Right forelimb (tissue), 1 donor: Measurements from ENCODE around the gene ARID1B.
A peak's percentile ranks its signal among the peaks of the same experiment; 100 is the strongest.
"Not testable (repeated sequence)": the region's sequence is repeated elsewhere in the genome, so short reads cannot be mapped to it uniquely, and the experiment has no call there.

Source experiments
- DNase-seq: peaks from one replicate; pipeline ENCODE4 v3.0.0-alpha.2; 2018

The ARID1B gene

GRCh38 chr6:157147054-157148026 lies 370.2 kb downstream of the ARID1B start:
- not testable (repeated sequence) for DNase-seq

- DNase-seq = peak; percentile 81
Measured at GRCh38 chr6:157148391-157149323, 371.5 kb downstream of the ARID1B start.

GRCh38 chr6:157150076-157150475 lies 372.9 kb downstream of the ARID1B start:
- DNase-seq = no peak

GRCh38 chr6:157151029-157151428 lies 373.9 kb downstream of the ARID1B start:
- DNase-seq = no peak

GRCh38 chr6:157151989-157152388 lies 374.8 kb downstream of the ARID1B start:
- DNase-seq = no peak

- DNase-seq = no peak
Measured at GRCh38 chr6:157152556-157152955, 375.4 kb downstream of the ARID1B start.

GRCh38 chr6:157155804-157156203 lies 378.6 kb downstream of the ARID1B start:
- DNase-seq = no peak

GRCh38 chr6:157157258-157157657 lies 380.1 kb downstream of the ARID1B start:
- DNase-seq = no peak

GRCh38 chr6:157158456-157158855 lies 381.3 kb downstream of the ARID1B start:
- no peak for DNase-seq

- DNase-seq = no peak
Measured at GRCh38 chr6:157158897-157159296, 381.7 kb downstream of the ARID1B start.

- DNase-seq = no peak
Measured at GRCh38 chr6:157159348-157159747, 382.2 kb downstream of the ARID1B start.

GRCh38 chr6:157161912-157162311 lies 384.7 kb downstream of the ARID1B start:
- no peak for DNase-seq

GRCh38 chr6:157162766-157163433 lies 385.7 kb downstream of the ARID1B start:
- DNase-seq = no peak

- no peak for DNase-seq
Measured at GRCh38 chr6:157163434-157164159, 386.4 kb downstream of the ARID1B start.

GRCh38 chr6:157164972-157165371 lies 387.8 kb downstream of the ARID1B start:
- DNase-seq = no peak

GRCh38 chr6:157166784-157167183 lies 389.6 kb downstream of the ARID1B start:
- DNase-seq = no peak

GRCh38 chr6:157167837-157168236 lies 390.7 kb downstream of the ARID1B start:
- no peak for DNase-seq

- no peak for DNase-seq
Measured at GRCh38 chr6:157168471-157168870, 391.3 kb downstream of the ARID1B start.

- no peak for DNase-seq
Measured at GRCh38 chr6:157169226-157169625, 392.0 kb downstream of the ARID1B start.

GRCh38 chr6:157169656-157170055 lies 392.5 kb downstream of the ARID1B start:
- no peak for DNase-seq

GRCh38 chr6:157170535-157170934 lies 393.4 kb downstream of the ARID1B start:
- no peak for DNase-seq

- DNase-seq = no peak
Measured at GRCh38 chr6:157171801-157172200, 394.6 kb downstream of the ARID1B start.
